Stimulated activated CD4-positive, alpha-beta T cell treated with anti-CD3 and anti-CD28 coated beads, Interleukin-4, amount 100 ng/mL, for 48 hours (primary cell): ENCODE measurements around the gene NOX3.
"Not testable (repeated sequence)": the region's sequence is repeated elsewhere in the genome, so short reads cannot be mapped to it uniquely, and the experiment has no call there.

Experiments used
- DNase-seq, 2 donors: peaks; one replicate each; pipeline ENCODE4 v3.0.0-alpha.2; 2020; ENCODE audit warnings: low read depth in 2 of 2

NOX3 gene

GRCh38 chr6:155470979-155471616, 15.5 kb upstream of the NOX3 start:
- not testable (repeated sequence) for DNase-seq

- not testable (repeated sequence) for DNase-seq
Observed at GRCh38 chr6:155468543-155468942, 12.9 kb upstream of the NOX3 start.

DNA sequence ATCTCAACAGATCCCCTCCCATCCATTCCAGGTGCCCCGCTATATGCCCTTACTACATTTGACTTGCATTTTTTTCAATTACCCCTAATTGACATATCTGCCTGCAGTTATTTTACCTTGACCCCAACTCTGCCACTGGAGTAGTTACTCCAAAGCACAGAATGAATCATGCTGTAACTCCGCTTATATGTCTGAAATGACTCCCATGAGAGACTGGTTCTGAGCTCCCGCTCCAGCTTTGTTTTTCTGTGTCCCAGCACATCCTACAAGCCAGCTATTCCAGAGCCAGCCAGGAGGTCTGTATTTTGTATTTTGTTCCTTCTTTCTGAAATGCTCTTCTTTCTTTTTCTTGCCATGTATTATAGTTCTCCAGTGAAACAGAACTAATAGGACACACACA, 10.9 kb upstream of the NOX3 start:
- DNase-seq: no peak

GRCh38 chr6:155461556-155461955, 5.9 kb upstream of the NOX3 start:
- no peak for DNase-seq

DNA sequence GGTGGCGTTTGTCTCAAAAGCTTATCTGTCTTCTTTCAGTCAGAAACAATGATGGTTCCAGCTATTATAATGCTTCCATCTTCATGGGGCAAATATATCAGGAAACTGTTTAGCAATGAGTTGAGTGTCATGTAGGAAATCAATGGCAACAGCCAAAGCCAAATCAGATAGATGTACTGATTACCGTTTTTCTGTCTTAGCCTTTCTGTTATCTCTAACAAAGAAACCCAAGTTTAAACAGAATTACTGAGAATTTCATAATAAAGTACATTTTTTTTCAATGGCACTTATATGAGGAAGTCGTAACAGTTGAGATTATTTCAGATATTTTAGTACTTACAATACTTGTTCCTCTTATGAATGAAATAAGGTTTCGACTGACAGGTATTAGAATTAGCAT, 1.2 kb downstream of the NOX3 start:
- no peak for DNase-seq

GRCh38 chr6:155454008-155454407, 1.6 kb downstream of the NOX3 start:
- no peak for DNase-seq

DNA sequence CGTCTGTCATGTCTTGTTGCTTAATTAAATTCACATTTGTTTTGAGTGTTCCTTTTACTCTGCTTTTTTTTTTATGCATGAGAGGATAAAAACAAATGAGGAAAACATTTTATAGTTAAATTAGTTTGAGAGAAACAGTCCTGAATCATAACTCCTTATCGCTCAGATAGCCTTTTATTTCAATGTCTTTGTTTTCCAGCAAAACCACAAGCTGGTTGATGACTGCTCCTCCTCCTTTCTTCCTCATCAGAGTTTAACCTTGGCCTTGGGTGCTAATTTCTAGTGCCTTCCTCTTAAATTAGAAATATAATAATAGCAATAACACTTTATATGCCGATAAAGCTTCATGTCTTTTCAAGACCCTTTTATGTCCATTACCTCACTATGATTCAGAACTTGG, 3.1 kb downstream of the NOX3 start:
- no peak for DNase-seq

DNA sequence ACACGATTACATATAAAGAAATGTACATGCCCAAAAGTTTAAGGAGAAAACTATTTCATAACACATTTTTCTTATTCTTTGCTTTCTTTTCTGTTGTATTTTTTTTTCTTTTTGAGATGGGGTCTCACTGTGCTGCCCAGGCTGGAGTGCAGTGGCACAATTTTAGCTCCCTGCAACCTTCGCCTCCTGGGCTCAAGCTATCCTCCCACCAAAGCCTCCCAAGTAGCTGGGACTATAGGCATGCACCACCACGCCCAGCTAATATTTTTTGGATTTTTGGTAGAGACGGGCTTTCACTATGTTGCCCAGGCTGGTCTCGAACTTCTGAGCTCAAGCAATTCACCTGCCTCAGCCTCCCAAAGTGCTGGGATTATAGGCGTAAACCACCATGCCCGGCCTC, 4.1 kb downstream of the NOX3 start:
- not testable (repeated sequence) for DNase-seq

DNA sequence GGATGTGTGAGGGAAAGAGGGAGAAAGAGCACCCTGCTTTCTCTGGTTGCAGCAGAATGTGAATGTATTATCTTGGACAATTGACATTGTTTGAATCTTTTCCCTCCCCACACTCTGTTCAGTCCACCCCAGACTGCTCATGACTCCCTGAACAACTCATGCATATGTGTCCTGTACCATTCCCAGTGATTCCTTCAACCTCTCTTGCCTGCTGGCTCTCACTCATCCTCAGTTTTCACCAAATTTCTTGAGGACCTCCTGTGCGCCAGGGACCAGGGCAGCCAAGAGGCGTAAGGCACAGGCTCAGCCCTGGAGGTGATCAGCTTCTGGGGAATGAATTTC, 5.4 kb downstream of the NOX3 start:
- no peak for DNase-seq

- DNase-seq: no peak
Observed at GRCh38 chr6:155449450-155450239, 6.0 kb downstream of the NOX3 start.

DNA sequence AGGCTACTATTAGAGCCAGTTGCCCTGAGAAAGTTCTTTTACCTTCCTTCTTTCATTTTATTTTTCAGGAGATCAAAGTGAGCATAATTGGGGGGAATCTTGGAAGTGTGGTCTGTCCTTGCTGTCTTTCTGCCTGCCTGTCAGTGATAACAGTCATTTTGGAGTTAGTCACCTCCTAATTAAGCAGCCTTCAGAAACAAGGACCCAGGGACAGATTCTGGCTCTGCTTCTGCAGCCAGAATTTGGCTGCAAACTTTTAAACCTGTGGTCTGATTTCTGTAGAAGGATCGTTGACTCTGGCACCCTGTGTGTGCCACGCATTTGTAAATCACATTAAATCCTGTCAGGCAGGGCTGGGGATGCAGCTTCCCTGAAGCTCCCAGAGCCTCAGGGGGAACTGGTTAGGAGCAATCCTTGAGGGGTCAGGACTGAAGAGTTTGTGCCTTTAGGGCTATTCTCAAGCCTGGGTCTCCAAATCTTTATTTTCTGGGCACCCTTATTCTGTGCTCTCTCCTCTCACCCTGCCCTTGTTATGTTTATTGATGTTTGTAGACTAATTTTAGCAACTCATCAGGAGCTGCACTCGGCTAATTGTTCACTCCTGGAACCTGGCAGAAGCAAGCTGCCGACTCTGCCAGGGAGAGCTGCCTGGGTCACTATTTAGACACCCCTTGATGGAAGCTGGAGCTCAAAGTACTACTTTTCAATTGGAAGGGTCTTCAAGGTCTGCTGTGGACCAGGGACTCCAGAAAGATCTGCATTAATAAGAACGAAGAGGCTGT, 6.8 kb downstream of the NOX3 start:
- DNase-seq: no peak

GRCh38 chr6:155447949-155448348, 7.7 kb downstream of the NOX3 start:
- no peak for DNase-seq

GRCh38 chr6:155444952-155445903, 10.4 kb downstream of the NOX3 start:
- no peak for DNase-seq

- no peak for DNase-seq
Observed at GRCh38 chr6:155444120-155444917, 11.3 kb downstream of the NOX3 start.

DNA sequence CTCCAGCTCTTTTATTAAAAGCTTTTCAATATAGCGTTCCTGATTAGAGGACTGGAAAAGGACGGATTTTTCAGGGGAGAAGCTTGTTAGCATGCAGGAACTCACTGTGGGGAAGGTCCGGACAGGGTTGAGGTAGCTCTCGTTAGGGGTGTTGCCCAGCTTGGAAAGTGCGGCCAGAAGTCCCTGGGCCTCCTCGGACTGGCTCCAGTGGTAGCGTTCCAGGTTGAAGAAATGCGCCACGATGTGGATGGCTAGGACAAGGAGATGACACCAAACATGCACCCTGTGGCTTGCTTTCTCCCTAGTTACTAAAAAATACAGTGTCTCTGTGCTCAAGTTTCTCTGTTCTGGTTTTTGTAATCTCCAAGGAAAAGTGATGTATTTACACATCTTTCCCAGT, 12.5 kb downstream of the NOX3 start:
- DNase-seq: no peak

GRCh38 chr6:155442562-155442961, 13.1 kb downstream of the NOX3 start:
- DNase-seq: no peak

DNA sequence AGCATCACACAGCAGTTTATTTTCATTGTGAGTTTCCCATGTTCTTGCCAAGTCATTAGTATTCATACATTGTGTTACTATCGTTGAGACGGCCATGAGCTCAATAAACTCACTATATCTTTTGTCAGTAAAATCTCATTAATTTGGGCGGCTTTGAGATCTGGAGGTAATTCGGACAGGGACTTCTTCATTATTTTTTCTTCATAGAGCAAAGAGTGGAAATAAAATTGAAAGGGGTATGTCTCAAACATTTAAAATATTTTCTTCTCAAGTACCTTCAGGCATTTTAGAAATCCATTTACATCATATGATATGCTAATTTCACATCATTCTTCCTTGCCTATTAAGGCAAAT, 14.6 kb downstream of the NOX3 start:
- DNase-seq: no peak

DNA sequence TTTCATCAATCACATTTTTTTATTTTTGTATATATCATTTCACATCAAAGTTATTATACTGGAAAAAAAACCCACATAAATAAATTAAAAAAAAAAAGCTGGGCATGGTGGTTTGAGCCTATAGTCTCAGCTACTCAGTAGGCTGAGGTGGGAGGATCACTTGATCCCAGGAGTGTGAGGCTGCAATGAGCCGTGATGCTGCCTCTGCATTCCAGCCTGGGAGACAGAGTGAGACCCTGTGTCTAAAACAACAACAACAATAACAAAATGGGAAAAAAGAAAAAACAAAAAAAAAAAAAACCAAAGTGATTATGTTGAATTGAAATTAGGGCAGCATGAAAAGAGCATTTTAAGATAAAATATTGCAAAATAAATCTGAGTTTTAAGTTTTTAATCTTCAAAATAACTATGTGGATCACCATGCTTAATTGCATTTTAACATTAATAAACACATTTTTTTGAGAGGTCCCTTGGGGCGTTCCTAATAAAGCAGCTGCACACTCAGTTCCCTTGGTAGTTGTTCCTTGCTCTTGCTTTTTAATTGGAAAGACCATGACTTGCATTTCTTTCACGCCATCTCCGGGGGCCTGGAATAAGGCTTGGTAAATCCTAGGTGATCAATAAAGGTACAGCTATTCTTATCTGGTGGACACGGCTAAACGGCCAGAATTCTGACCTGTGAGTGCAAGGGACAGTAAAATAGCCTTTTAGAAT, 15.1 kb downstream of the NOX3 start:
- no peak for DNase-seq

- no peak for DNase-seq
Observed at GRCh38 chr6:155439376-155439775, 16.3 kb downstream of the NOX3 start.
